ENCODE measurements around the gene CRKL. TPM values are rescaled to one million over a fixed set of nuclear protein-coding genes. Genes with fewer than 3 reads are reported as not detected.

The CRKL gene
- total RNA-seq, 1 experiment from 2014 or later = 87.7 TPM

DNA sequence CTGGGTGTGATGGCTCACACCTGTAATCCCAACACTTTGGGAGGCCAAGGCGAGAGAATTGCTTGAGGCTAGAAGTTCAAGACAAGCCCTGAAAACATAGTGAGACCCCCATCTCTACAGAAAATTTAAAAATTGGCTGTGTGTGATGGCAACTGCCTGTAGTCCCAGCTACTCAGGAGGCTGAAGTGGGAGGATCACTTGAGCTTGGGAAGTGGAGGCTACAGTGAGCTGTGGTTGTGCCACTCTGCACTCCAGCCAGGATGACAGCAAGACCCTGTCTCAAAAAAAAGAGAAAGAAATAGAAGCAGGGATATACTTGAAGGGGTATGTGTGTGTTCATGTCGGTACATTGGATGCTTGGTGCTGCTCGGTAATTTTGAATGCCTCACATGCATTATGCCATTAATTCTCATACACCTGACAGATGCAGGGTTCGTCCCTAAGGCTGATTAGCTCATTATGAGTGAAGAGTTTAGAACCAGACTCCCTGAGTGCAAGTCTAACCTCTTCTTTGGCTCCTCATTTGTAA lies 14.0 kb downstream of the CRKL start:
- no peak for DNase-seq (ENCODE audit: low read depth, low spot score)
- RAD21 ChIA-PET (ENCODE audit: low non-redundant PET in 1 of 2, low total read pairs in 2 of 2, uncharacterized antibody in 2 of 2, unreplicated experiment in 2 of 2) = no interaction called here
- Histone ChIP-seq H3K9ac (ENCODE audit: low read length) (no peak overlapping the region), H4K20me1 (ENCODE audit: insufficient read depth) (peaks cover 33% of the 10 kb centered on the region; the same call in 1 of the 2 replicates), H3K27me3 (ENCODE audit: insufficient read depth, low read length) (no peaks in the 10 kb centered on the region), H3K79me2 (ENCODE audit: insufficient read depth, low read length) (peaks cover 99% of the 10 kb centered on the region), H3K4me3 (replicated peaks in 1 of 2; ENCODE audit: low read depth in 1 of 2, low read length in 2 of 2) (no peak overlapping the region), H3K4me2 (ENCODE audit: low read length) (no peak overlapping the region), H3K36me3 (ENCODE audit: control insufficient read depth in 1 of 2, insufficient read depth in 2 of 2, low read length in 2 of 2) (peaks cover 12 to 19% of the 10 kb centered on the region in 2 experiments; a peak in 3 of 4 replicates), H3K9me3 (ENCODE audit: control insufficient read depth in 1 of 2, insufficient read depth in 1 of 2, low read depth in 1 of 2, low read length in 2 of 2) (no peaks in the 10 kb centered on the region), H3K9me2 (ENCODE audit: insufficient read depth) (no peaks in the 10 kb centered on the region), H3K27ac (ENCODE audit: low read depth, low read length) (no peak overlapping the region), H2AFZ (ENCODE audit: low read depth, low read length, poor library complexity, severe bottlenecking) (no peak overlapping the region), H3K4me1 (ENCODE audit: control insufficient read depth in 1 of 2, insufficient read depth in 2 of 2, low read length in 2 of 2) (no peaks in the 10 kb centered on the region)
- POLR2A ChIA-PET = interaction anchor here (1.2 kb wide), 1 partner anchor 9 kb away, joined by 3 read pairs; no protein-coding TSS in a partner anchor
- no peak for ATAC-seq
- TF ChIP-seq JUND (IDR thresholded peaks at IDR 0.05) (no peak), ZFX (IDR thresholded peaks at IDR 0.05) (no peak), EGR1 (IDR thresholded peaks at IDR 0.05; ENCODE audit: low read depth) (no peak), SIN3A (IDR thresholded peaks at IDR 0.05; ENCODE audit: low read depth) (no peak), EZH2phosphoT487 (IDR thresholded peaks at IDR 0.05; ENCODE audit: borderline replicate concordance) (no peak), RAD21 (IDR thresholded peaks at IDR 0.05; ENCODE audit: low read depth) (no peak)
- TF ChIP-seq, protein P1, sequence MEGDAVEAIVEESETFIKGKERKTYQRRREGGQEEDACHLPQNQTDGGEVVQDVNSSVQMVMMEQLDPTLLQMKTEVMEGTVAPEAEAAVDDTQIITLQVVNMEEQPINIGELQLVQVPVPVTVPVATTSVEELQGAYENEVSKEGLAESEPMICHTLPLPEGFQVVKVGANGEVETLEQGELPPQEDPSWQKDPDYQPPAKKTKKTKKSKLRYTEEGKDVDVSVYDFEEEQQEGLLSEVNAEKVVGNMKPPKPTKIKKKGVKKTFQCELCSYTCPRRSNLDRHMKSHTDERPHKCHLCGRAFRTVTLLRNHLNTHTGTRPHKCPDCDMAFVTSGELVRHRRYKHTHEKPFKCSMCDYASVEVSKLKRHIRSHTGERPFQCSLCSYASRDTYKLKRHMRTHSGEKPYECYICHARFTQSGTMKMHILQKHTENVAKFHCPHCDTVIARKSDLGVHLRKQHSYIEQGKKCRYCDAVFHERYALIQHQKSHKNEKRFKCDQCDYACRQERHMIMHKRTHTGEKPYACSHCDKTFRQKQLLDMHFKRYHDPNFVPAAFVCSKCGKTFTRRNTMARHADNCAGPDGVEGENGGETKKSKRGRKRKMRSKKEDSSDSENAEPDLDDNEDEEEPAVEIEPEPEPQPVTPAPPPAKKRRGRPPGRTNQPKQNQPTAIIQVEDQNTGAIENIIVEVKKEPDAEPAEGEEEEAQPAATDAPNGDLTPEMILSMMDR (IDR thresholded peaks at IDR 0.05 in 2 of 3, conservative IDR thresholded peaks at IDR 0.05 in 1 of 3; ENCODE audit: borderline replicate concordance in 1 of 3, insufficient read depth in 1 of 3, low read depth in 2 of 3, low read length in 2 of 3) = no peak
- TF ChIP-seq, protein P2, sequence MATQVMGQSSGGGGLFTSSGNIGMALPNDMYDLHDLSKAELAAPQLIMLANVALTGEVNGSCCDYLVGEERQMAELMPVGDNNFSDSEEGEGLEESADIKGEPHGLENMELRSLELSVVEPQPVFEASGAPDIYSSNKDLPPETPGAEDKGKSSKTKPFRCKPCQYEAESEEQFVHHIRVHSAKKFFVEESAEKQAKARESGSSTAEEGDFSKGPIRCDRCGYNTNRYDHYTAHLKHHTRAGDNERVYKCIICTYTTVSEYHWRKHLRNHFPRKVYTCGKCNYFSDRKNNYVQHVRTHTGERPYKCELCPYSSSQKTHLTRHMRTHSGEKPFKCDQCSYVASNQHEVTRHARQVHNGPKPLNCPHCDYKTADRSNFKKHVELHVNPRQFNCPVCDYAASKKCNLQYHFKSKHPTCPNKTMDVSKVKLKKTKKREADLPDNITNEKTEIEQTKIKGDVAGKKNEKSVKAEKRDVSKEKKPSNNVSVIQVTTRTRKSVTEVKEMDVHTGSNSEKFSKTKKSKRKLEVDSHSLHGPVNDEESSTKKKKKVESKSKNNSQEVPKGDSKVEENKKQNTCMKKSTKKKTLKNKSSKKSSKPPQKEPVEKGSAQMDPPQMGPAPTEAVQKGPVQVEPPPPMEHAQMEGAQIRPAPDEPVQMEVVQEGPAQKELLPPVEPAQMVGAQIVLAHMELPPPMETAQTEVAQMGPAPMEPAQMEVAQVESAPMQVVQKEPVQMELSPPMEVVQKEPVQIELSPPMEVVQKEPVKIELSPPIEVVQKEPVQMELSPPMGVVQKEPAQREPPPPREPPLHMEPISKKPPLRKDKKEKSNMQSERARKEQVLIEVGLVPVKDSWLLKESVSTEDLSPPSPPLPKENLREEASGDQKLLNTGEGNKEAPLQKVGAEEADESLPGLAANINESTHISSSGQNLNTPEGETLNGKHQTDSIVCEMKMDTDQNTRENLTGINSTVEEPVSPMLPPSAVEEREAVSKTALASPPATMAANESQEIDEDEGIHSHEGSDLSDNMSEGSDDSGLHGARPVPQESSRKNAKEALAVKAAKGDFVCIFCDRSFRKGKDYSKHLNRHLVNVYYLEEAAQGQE (IDR thresholded peaks at IDR 0.05; ENCODE audit: low read depth) = no peak
- CTCF ChIA-PET = interaction anchor here (1.2 kb wide), 1 partner anchor 14 kb away, joined by 5 read pairs; the partner anchor contains the start of gene CRKL
- intact Hi-C loops (cut with micrococcal nuclease) = no loop called here
- BruUV-seq (replicated peaks) = no TSS peak

All from HCT116 (cell line).